Measurements from ENCODE around the gene EXOSC9. TPM values are rescaled to one million over a fixed set of nuclear protein-coding genes. Genes with fewer than 3 reads are reported as not detected.

The EXOSC9 gene
- total RNA-seq, 2 experiments from 2014 or later, result 71.6 to 72.7 TPM

GRCh38 chr4:121776610-121777401 is 24.3 kb upstream of the EXOSC9 start:
- Histone ChIP-seq H3K4me1 (ENCODE audit: insufficient read depth, low read length) (no peaks in the 10 kb centered on the region), H3K4me3 (ENCODE audit: low read length) (no peak overlapping the region), H3K36me3 (ENCODE audit: insufficient read depth, low read length) (no peaks in the 10 kb centered on the region), H3K9me3 (ENCODE audit: control insufficient read depth in 1 of 2, insufficient read depth in 1 of 2, low read length in 2 of 2) (no peaks in the 10 kb centered on the region), H3K27me3 (ENCODE audit: control insufficient read depth in 1 of 2, insufficient read depth in 2 of 2, low read length in 2 of 2) (peaks cover 0 to 9% of the 10 kb centered on the region in 2 experiments), H3K27ac (ENCODE audit: low read depth in 1 of 2, low read length in 2 of 2) (no peak overlapping the region)
- ChIA-PET CTCF (no interaction called here), POLR2A (no interaction called here)
- ATAC-seq (ENCODE audit: poor library complexity) (no peak), DNase-seq (no peak)
- H3K4me3 Mint-ChIP-seq, result no peak overlapping the region
- no peak overlapping the region for H3K27ac Mint-ChIP-seq
- H3K9me3 Mint-ChIP-seq, result no peaks in the 10 kb centered on the region
- intact Hi-C loops (cut with DNase I, micrococcal nuclease), result no loop called here
- H3K27me3 Mint-ChIP-seq, result peaks cover 36% of the 10 kb centered on the region
- TF ChIP-seq CTCF (IDR thresholded peaks at IDR 0.05), result no peak
- no peaks in the 10 kb centered on the region for H3K36me3 Mint-ChIP-seq (ENCODE audit: low read depth)
- no peaks in the 10 kb centered on the region for H3K4me1 Mint-ChIP-seq (ENCODE audit: low read depth)

- Histone ChIP-seq H3K36me3 (ENCODE audit: insufficient read depth, low read length) (no peaks in the 10 kb centered on the region), H3K27me3 (ENCODE audit: control insufficient read depth in 1 of 2, insufficient read depth in 2 of 2, low read length in 2 of 2) (peaks cover 0 to 9% of the 10 kb centered on the region in 2 experiments), H3K4me3 (ENCODE audit: low read length) (no peak overlapping the region), H3K9me3 (ENCODE audit: control insufficient read depth in 1 of 2, insufficient read depth in 1 of 2, low read length in 2 of 2) (no peaks in the 10 kb centered on the region), H3K27ac (ENCODE audit: low read depth in 1 of 2, low read length in 2 of 2) (no peak overlapping the region), H3K4me1 (ENCODE audit: insufficient read depth, low read length) (no peaks in the 10 kb centered on the region)
- ChIA-PET CTCF (no interaction called here), POLR2A (no interaction called here)
- no peaks in the 10 kb centered on the region for H3K9me3 Mint-ChIP-seq
- H3K4me1 Mint-ChIP-seq (ENCODE audit: low read depth), result no peaks in the 10 kb centered on the region
- H3K27ac Mint-ChIP-seq, result no peak overlapping the region
- TF ChIP-seq CTCF (IDR thresholded peaks at IDR 0.05), result no peak
- no peak for DNase-seq
- no peak overlapping the region for H3K4me3 Mint-ChIP-seq
- ATAC-seq (ENCODE audit: poor library complexity), result no peak
- no peaks in the 10 kb centered on the region for H3K36me3 Mint-ChIP-seq (ENCODE audit: low read depth)
- intact Hi-C loops (cut with DNase I, micrococcal nuclease), result no loop called here
- H3K27me3 Mint-ChIP-seq, result peaks cover 34% of the 10 kb centered on the region
Measured at GRCh38 chr4:121777625-121778024, 23.5 kb upstream of the EXOSC9 start.

- ChIA-PET CTCF (no interaction called here), POLR2A (interaction anchor here (0.6 kb wide), 1 partner anchor 543 kb away, joined by 3 read pairs; no protein-coding TSS in a partner anchor)
- peaks cover 0 to 9% of the 10 kb centered on the region in 2 experiments for H3K27me3 ChIP-seq (ENCODE audit: control insufficient read depth in 1 of 2, insufficient read depth in 2 of 2, low read length in 2 of 2)
- TF ChIP-seq CTCF (IDR thresholded peaks at IDR 0.05), result no peak
- DNase-seq (no peak), ATAC-seq (ENCODE audit: poor library complexity) (no peak)
- H3K4me1 ChIP-seq (ENCODE audit: insufficient read depth, low read length), result no peaks in the 10 kb centered on the region
- no peak overlapping the region for H3K4me3 Mint-ChIP-seq
- H3K27ac ChIP-seq (ENCODE audit: low read depth in 1 of 2, low read length in 2 of 2), result no peak overlapping the region
- no peaks in the 10 kb centered on the region for H3K36me3 ChIP-seq (ENCODE audit: insufficient read depth, low read length)
- H3K4me1 Mint-ChIP-seq (ENCODE audit: low read depth), result no peaks in the 10 kb centered on the region
- no peaks in the 10 kb centered on the region for H3K9me3 ChIP-seq (ENCODE audit: control insufficient read depth in 1 of 2, insufficient read depth in 1 of 2, low read length in 2 of 2)
- no peaks in the 10 kb centered on the region for H3K9me3 Mint-ChIP-seq
- H3K36me3 Mint-ChIP-seq (ENCODE audit: low read depth), result no peaks in the 10 kb centered on the region
- H3K4me3 ChIP-seq (ENCODE audit: low read length), result no peak overlapping the region
- intact Hi-C loops (cut with DNase I, micrococcal nuclease), result no loop called here
- peaks cover 42% of the 10 kb centered on the region for H3K27me3 Mint-ChIP-seq
- H3K27ac Mint-ChIP-seq, result no peak overlapping the region
Measured at GRCh38 chr4:121778991-121779628, 22.0 kb upstream of the EXOSC9 start.

All from CD4-positive, alpha-beta T cell (primary cell).